Amniotic stem cell (primary cell): ENCODE results near the gene XKR7.

ENCODE experiments used
- DNase-seq: peaks from one replicate; lab custom pipeline; 2025; lab: John Stamatoyannopoulos, UW

Gene XKR7

GRCh38 chr20:32037929-32038328 lies 70.0 kb downstream of the XKR7 start:
- no peak for DNase-seq

GRCh38 chr20:32040142-32040953 lies 72.4 kb downstream of the XKR7 start:
- no peak for DNase-seq

GRCh38 chr20:32045999-32046398 lies 78.0 kb downstream of the XKR7 start:
- DNase-seq = no peak

- DNase-seq = no peak
These were observed 82.4 kb downstream of the XKR7 start for GRCh38 chr20:32050324-32050841.

- no peak for DNase-seq
These were observed 83.1 kb downstream of the XKR7 start for GRCh38 chr20:32050851-32051556.

GRCh38 chr20:32051720-32052089 lies 83.8 kb downstream of the XKR7 start:
- no peak for DNase-seq

GRCh38 chr20:32052090-32052777 lies 84.3 kb downstream of the XKR7 start, which contains the start of gene HCK:
TSS of gene HCK (plus strand) at chr20:32052242.
- DNase-seq = no peak

GRCh38 chr20:32052778-32053362 lies 84.9 kb downstream of the XKR7 start:
- no peak for DNase-seq
